ENCODE data around the gene DNLZ.

DNLZ gene

DNA sequence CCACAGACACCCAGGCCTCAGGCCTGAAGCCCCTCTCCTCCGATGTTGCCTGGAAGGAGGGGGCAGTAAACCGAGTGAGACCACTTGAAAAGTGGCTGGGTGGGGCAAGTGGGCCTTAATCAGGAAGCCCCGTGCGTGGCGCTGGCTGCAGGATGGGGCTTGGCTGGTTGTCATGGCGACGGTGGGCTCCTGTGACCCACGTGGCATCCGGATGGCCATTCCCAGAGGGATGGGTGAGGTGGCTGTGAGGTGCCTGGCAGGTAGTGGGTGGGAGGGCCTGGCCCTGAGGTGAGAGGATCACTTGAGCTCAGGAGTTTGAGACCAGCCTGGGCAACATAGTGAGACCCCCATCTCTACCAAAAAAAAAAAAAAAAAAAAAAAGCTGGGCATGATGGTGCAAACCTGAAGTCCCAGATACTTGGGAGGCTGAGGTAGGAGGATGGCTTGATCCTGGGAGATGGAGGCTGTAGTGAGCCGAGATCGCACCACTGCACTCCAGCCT is 31.0 kb downstream of the DNLZ start:
- H3K27ac Mint-ChIP-seq: no peak overlapping the region

DNA sequence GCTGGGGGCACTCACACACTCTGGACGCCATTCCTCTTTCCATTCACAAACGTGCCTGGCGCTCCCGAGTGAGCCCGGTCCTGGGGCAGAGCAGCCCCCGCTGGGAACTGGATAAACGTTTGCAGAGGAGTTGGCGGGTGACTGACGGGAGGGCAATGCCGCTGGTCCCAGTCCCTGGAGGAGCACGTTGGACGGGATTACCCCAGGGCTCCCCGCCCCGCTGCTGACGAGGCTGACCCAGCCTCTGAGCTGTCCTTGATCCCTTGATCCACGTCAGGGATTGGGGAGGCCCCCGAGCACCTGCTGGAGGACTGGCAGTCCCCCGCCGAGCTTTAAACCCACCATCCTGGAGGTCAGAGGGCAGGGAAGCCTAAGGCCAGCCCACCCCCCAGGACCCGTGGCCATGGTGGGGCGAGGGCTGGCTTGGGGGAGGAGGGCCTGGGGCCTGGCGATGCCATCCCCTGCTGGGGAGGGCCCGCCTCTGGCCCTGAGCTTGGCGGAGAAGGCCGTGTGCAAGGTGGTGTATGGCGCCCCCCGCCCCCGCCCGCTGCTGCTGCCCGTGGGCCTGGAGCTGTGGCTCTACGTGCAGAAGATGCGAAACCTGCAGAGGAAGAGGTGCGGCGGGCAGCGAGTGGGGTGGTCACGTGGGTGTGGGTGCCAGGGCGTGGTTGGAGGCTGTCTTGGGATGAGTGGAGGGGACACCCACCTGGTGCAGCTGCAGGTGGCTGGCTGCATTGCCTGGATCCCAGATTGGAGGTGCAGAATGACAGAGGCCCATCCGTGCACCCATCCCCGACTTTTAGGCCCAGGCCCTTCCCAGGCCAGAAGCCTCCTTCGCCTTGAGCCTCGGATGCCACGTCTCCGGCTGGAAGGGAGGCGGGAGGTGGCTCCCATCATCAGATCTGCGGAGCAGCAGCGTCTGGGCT is 31.7 kb downstream of the DNLZ start:
- Mint-ChIP-seq H3K9me3 (no peaks in the 10 kb centered on the region), H3K27ac (no peak overlapping the region), H3K27me3 (no peaks in the 10 kb centered on the region), H3K4me3 (no peak overlapping the region), H3K4me1 (ENCODE audit: low read depth) (peaks cover 7% of the 10 kb centered on the region), H3K36me3 (ENCODE audit: low read depth) (no peaks in the 10 kb centered on the region)
- DNase-seq: no peak

More for the DNA sequence above, 31.0 kb downstream of the DNLZ start:
- DNase-seq: no peak
- Mint-ChIP-seq H3K9me3 (no peaks in the 10 kb centered on the region), H3K27me3 (no peaks in the 10 kb centered on the region), H3K36me3 (ENCODE audit: low read depth) (no peaks in the 10 kb centered on the region), H3K4me3 (no peak overlapping the region), H3K4me1 (ENCODE audit: low read depth) (peaks cover 6% of the 10 kb centered on the region)

DNA sequence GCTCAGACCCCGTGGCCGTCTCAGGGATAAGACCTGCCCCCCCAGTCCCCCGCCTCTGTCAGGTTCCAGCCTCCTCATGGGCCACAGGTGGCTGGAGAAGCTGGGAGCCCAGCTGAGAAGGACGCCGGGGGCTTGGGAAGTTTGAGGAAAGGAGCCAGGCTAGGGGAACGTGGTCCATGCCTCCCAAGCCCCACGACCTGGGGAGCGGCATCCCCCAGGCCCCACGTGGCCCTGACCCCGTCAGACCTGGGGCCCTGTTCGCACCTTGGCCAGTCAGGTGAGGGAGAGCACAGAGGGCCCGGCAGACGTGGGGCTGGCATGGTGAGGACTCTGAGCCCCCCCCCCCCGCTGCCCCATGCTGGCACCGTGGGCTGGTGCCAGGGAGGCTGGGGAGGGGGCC is 32.5 kb downstream of the DNLZ start:
- DNase-seq: no peak
- Mint-ChIP-seq H3K4me3 (no peak overlapping the region), H3K27me3 (no peaks in the 10 kb centered on the region), H3K4me1 (ENCODE audit: low read depth) (peaks cover 8% of the 10 kb centered on the region), H3K27ac (no peak overlapping the region), H3K9me3 (no peaks in the 10 kb centered on the region), H3K36me3 (ENCODE audit: low read depth) (no peaks in the 10 kb centered on the region)

DNA sequence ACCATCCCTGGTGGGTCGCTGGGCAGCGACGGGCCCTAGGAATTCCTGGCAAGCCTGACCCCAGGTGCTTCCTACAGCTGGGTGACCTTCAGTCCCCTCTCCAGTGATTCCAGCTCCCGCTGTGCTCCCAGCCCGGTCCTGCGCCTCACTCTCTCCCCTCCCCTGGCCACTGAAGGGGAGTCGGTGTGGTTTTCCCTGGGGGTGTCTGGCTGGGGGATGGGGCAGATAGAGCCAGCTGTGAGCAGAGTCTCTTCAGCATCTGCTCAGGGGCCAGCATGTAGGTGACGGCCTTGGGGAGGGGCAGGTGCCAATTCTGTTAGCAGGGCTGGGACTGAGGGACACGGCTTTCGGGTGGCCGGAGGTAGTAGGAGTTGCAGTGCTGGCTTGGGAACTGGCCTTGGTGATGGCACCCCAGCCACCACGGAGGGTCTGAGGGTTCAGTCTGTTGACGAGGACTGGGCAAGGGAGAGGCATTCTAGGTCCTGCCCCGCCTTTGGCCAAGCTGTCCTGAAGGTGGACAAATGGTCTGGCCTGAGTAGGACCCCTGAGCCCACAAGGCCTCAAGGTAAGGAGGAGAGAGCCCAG is 33.0 kb downstream of the DNLZ start:
- Mint-ChIP-seq H3K4me1 (ENCODE audit: low read depth) (peaks cover 8% of the 10 kb centered on the region), H3K36me3 (ENCODE audit: low read depth) (no peaks in the 10 kb centered on the region), H3K27ac (no peak overlapping the region), H3K4me3 (no peak overlapping the region), H3K9me3 (no peaks in the 10 kb centered on the region), H3K27me3 (no peaks in the 10 kb centered on the region)
- no peak for DNase-seq

DNA sequence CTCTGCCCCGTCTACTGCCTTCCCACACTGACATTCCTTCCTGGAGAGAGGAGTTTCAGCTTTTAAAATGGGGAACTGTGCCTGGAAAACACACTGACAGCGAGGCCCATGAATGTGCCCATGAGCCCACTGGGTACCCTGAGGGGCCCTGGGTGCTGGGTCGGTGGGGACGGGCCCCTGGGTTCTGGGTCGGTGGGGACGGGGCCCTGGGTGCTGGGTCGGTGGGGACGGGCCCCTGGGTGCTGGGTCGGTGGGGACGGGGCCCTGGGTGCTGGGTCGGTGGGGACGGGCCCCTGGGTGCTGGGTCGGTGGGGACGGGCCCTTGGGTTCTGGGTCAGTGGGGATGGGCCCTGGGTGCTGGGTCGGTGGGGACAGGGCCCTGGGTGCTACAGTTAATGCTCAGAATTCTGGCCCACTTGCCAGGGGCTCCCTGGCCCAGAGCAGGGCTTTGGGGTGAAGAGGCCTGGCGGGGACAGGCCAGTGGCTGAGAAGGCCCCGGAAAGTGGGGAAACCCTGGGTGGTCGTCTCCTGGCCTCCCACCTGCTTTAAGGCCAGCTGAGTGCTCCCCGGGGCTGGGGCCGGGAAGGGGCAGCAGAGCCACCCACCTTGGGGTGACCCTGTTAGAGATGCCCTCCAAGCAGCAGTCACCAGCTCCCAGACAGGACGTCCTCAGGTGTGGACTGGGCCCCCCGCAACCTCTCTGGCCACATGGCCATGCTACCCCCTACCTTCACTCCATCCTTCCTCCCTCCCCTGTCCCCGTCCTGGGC is 33.7 kb downstream of the DNLZ start:
- H3K4me1 Mint-ChIP-seq (ENCODE audit: low read depth): peaks cover 8% of the 10 kb centered on the region
- no peaks in the 10 kb centered on the region for H3K9me3 Mint-ChIP-seq
- no peak overlapping the region for H3K27ac Mint-ChIP-seq
- no peaks in the 10 kb centered on the region for H3K27me3 Mint-ChIP-seq
- no peak for DNase-seq
- no peaks in the 10 kb centered on the region for H3K36me3 Mint-ChIP-seq (ENCODE audit: low read depth)
- no peak overlapping the region for H3K4me3 Mint-ChIP-seq

DNA sequence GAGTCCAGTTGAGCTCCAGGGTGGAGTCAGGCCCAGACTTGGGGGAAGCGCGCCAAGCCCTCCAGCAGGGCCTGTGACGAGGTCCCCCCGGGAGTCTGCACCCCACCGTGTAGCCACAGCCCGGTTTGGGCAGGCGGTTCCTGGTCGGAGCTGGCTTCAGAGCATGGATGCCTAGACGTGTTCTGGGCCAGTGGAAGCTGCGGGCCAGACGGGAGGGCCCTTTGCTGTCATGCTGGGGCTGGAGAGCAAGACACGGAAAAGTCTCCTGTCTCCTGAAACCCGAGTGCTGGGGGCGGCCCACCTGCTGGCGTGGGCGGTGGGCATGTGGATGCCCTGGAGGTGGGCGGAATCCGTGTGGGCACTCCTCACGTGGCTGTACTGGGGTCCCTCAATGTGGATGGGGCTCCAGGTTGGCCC is 34.3 kb downstream of the DNLZ start:
- H3K4me3 Mint-ChIP-seq: peak overlapping the region; percentile 65
- no peaks in the 10 kb centered on the region for H3K36me3 Mint-ChIP-seq (ENCODE audit: low read depth)
- peaks cover 8% of the 10 kb centered on the region for H3K4me1 Mint-ChIP-seq (ENCODE audit: low read depth)
- no peak overlapping the region for H3K27ac Mint-ChIP-seq
- DNase-seq: no peak
- H3K9me3 Mint-ChIP-seq: no peaks in the 10 kb centered on the region
- H3K27me3 Mint-ChIP-seq: no peaks in the 10 kb centered on the region

DNA sequence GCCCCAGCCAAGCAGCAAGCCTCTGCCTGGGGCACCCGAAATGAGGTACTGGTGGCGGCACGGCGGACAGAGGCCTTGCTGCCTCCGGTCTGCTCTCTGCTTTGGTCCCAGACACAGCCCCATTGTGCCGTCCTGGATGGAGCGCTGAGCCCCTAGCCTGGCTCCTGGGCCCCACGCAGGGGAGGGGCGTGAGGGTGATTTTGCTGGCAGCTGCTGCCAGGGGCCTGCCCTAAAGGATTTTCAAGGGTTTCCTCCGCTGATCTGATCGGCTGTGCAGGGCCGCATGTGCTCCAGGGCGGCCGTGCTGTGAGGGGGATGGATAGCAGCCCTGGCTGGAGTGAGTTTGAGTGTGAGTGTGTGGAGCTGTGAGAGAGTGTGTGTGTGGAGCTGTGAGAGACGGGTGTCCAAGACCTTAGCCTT is 34.9 kb downstream of the DNLZ start:
- Mint-ChIP-seq H3K9me3 (no peaks in the 10 kb centered on the region), H3K27ac (peak overlapping the region; percentile 65), H3K27me3 (no peaks in the 10 kb centered on the region), H3K36me3 (ENCODE audit: low read depth) (no peaks in the 10 kb centered on the region), H3K4me3 (peak overlapping the region; percentile 65), H3K4me1 (ENCODE audit: low read depth) (peaks cover 8% of the 10 kb centered on the region)
- no peak for DNase-seq

DNA sequence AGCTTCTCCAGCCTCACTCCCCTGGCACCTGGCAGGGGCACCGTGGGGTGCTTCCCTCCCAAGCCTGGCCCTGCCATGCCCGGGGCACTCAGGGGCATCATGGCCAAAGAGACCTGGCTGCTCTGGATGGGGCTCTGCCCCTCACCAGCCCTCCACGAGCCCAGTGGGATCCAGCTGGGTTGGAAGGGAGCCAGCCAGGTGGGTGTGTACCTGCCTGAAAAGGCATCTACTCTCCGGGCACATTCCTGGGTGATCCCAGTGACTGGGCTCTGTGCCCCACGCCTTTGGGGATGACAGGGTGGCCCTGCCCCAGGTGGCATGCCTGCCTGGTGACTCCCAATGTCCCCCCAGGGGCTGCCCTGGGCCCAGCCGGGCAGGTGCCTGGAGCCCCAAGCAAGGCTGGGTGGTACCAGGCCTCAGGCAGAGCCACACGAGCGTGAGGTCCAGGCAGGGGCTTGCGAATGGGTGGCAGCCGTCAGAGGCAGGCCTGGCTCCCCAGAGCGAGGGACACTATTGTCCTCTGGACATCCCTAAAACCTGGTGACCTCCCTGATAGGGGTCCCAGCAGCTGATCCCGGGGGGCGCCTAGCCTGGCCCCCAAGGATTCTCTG is 35.4 kb downstream of the DNLZ start:
- DNase-seq: peak; percentile 50
- Mint-ChIP-seq H3K27ac (no peak overlapping the region), H3K4me1 (ENCODE audit: low read depth) (peaks cover 8% of the 10 kb centered on the region), H3K36me3 (ENCODE audit: low read depth) (no peaks in the 10 kb centered on the region), H3K4me3 (peak overlapping the region; percentile 65), H3K27me3 (no peaks in the 10 kb centered on the region), H3K9me3 (no peaks in the 10 kb centered on the region)

DNA sequence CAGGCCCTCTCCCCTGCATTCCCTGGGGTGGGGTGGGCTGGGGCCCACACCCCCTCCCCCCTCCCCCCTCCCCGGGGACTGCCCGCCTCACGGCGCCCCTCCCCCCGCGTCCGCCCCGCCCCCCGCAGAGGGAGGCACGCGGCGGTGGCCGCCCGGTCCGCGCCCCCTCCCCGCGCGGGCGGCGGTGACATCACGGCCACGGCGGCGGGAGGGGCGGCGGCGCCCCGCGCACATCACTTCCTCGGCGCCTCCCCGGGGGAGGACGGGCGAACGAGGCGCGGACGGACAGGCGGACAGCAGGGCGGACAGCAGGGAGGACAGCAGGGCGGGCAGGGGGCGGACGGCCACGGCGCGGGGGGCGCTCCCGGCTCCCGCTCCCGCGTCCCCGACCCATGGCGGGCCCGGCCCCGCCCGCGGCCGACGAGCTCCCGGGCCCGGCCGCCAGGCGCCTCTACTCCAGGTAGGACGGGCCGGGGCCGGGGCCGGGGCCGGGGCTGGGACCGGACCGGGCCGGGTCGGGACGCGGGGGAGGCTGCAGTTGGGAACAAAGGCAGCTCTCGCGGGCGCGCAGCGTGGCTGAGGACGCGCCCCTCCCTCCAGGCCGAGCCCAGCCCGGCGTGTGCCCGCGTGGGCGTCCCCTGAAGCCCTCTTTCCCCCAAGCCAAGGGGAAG is 36.1 kb downstream of the DNLZ start, which contains the start of gene GPSM1:
Gene GPSM1, plus strand, starts transcription at position 236 of the 671 bp plus-strand sequence. Its CDS starts 157 bp downstream, at position 393.
- Mint-ChIP-seq H3K27ac (peak within 1 kb of the TSS; percentile 29), H3K9me3 (no peaks in the 10 kb centered on the region), H3K27me3 (no peaks in the 10 kb centered on the region), H3K36me3 (ENCODE audit: low read depth) (no peaks in the 10 kb centered on the region), H3K4me1 (ENCODE audit: low read depth) (peaks cover 8% of the 10 kb centered on the region), H3K4me3 (peak within 1 kb of the TSS; percentile 65)
- DNase-seq: peak; percentile 64

DNA sequence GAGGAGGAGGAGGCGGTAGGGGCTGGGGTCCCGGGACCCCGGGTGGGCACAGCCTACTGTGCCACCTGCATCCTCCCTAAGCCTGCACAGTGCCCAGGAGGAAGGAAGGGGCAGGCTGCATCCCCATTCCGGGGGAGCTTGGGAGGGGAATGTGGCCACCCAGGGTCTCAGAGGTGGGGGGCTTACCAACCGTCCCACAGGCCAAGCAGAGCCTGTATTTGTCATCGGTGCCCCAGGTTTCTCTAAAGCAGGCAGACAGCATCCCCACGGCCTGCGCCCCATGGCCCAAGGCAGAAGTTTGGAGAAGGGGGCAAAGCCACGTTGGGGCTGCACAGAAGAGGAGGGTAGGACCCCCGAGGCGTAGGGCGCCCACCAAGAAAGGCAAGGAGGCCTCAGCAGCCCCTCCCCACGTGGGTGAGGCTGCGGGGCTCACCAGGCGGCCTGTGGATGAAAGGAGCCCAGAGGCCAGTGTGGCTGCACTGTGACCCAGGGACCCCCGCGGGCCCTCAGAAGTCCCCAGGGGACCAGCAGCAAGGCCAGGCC is 36.7 kb downstream of the DNLZ start:
- Mint-ChIP-seq H3K27me3 (no peaks in the 10 kb centered on the region), H3K27ac (peak overlapping the region; percentile 29), H3K4me1 (ENCODE audit: low read depth) (peaks cover 8% of the 10 kb centered on the region), H3K36me3 (ENCODE audit: low read depth) (no peaks in the 10 kb centered on the region), H3K9me3 (no peaks in the 10 kb centered on the region), H3K4me3 (peak overlapping the region; percentile 64)
- DNase-seq: peak; percentile 47

DNA sequence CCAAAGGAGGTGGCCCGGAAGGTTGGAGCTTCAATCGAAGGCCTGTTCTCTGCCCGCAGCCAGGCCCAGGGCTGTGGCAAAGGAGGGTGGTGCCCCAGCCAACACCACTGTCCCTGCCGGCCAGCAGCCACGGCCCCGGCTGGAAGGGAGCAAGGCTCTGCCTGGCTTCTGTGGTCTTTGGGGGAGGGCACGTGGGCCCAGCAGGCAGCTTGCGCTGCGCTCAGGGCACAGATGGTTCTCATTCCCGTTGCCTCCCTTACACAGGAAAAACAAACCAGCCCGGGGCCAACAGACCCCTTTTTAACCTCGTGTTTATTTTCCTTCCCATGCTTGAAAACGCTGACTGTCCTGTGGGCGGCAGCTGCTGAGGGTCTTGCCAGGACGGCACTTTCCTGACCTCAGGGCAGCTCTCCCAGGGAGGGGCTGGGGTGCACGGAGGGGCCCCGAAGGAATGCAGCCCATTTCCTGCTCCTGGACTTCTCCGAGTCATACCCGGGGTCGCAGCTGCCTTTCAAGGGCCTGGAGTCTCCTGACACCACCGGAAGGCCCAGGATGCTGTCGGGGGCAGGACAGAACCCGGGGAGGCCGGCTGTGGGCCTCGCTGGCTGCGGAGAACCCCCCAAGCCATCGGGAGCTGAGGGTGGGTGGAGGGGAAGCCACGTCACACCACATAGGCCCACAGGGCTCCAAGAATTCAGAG is 37.3 kb downstream of the DNLZ start:
- H3K36me3 Mint-ChIP-seq (ENCODE audit: low read depth): no peaks in the 10 kb centered on the region
- no peaks in the 10 kb centered on the region for H3K9me3 Mint-ChIP-seq
- H3K4me3 Mint-ChIP-seq: no peak overlapping the region
- no peaks in the 10 kb centered on the region for H3K27me3 Mint-ChIP-seq
- DNase-seq: no peak
- H3K27ac Mint-ChIP-seq: no peak overlapping the region
- H3K4me1 Mint-ChIP-seq (ENCODE audit: low read depth): peaks cover 8% of the 10 kb centered on the region

DNA sequence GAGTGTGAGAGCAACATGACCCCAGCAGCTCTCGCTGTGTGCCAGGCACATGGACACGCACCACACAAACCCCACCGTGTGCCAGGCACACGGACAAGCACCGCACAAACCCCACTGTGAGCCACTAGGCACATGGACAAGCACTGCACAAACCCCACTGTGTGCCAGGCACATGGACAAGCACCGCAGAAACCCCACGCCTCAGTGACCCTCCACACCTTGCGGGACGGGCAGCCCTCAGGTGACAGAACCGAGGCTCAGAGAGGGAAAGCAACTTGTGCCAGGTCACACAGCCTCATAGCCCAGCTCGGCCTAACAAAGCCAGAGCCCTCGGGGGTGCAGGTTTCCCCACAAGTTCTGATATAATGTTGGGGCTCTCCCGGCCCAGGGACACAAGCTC is 38.2 kb downstream of the DNLZ start:
- H3K4me1 Mint-ChIP-seq (ENCODE audit: low read depth): peaks cover 8% of the 10 kb centered on the region
- no peak overlapping the region for H3K27ac Mint-ChIP-seq
- H3K36me3 Mint-ChIP-seq (ENCODE audit: low read depth): no peaks in the 10 kb centered on the region
- H3K9me3 Mint-ChIP-seq: no peaks in the 10 kb centered on the region
- no peak for DNase-seq
- no peak overlapping the region for H3K4me3 Mint-ChIP-seq
- no peaks in the 10 kb centered on the region for H3K27me3 Mint-ChIP-seq

All from activated T-cell treated with anti-CD3 and anti-CD28 coated beads, Interleukin-2, amount 50 U/mL, for 24 hours (primary cell).